ENCODE results near the gene LRRC28. TPM values are rescaled to one million over a fixed set of nuclear protein-coding genes. Genes with fewer than 3 reads are reported as not detected.
A peak's percentile ranks its signal among the peaks of the same experiment; 100 is the strongest.

LRRC28 gene
- total RNA-seq, 1 donor from 2014 or later = 24.6 TPM

GRCh38 chr15:99407716-99408115, 156.4 kb downstream of the LRRC28 start:
- no peak for DNase-seq (ENCODE audit: low spot score)
- ATAC-seq = no peak

GRCh38 chr15:99408236-99409096, 157.2 kb downstream of the LRRC28 start:
- ATAC-seq = peak; percentile 76
- no peak for DNase-seq (ENCODE audit: low spot score)
- intact Hi-C loops (cut with DNase I) = no loop called here

More at GRCh38 chr15:99407716-99408115, 156.4 kb downstream of the LRRC28 start:
- intact Hi-C loops (cut with DNase I) = no loop called here

- peak; percentile 78 for ATAC-seq
- no peak for DNase-seq (ENCODE audit: low spot score)
- intact Hi-C loops (cut with DNase I) = no loop called here
Observed at GRCh38 chr15:99409097-99409473, 157.8 kb downstream of the LRRC28 start.

GRCh38 chr15:99409560-99409959, 158.3 kb downstream of the LRRC28 start:
- DNase-seq (ENCODE audit: low spot score) (no peak), ATAC-seq (no peak)
- intact Hi-C loops (cut with DNase I) = no loop called here

GRCh38 chr15:99410477-99410876, 159.2 kb downstream of the LRRC28 start:
- ATAC-seq (no peak), DNase-seq (ENCODE audit: low spot score) (no peak)
- intact Hi-C loops (cut with DNase I) = no loop called here

GRCh38 chr15:99411234-99411633, 160.0 kb downstream of the LRRC28 start:
- DNase-seq (ENCODE audit: low spot score) (no peak), ATAC-seq (no peak)
- intact Hi-C loops (cut with DNase I) = no loop called here

GRCh38 chr15:99412082-99412481, 160.8 kb downstream of the LRRC28 start:
- intact Hi-C loops (cut with DNase I) = no loop called here
- ATAC-seq (no peak), DNase-seq (ENCODE audit: low spot score) (no peak)

GRCh38 chr15:99412626-99413025, 161.3 kb downstream of the LRRC28 start:
- intact Hi-C loops (cut with DNase I) = no loop called here

GRCh38 chr15:99413955-99414754, 162.9 kb downstream of the LRRC28 start:
- intact Hi-C loops (cut with DNase I) = no loop called here
- ATAC-seq = no peak
- peak; percentile 52 for DNase-seq (ENCODE audit: low spot score)

More at GRCh38 chr15:99412626-99413025, 161.3 kb downstream of the LRRC28 start:
- ATAC-seq (no peak), DNase-seq (ENCODE audit: low spot score) (no peak)

- DNase-seq (ENCODE audit: low spot score) (peak; percentile 50), ATAC-seq (peak; percentile 26)
- intact Hi-C loops (cut with DNase I) = no loop called here
Observed at GRCh38 chr15:99414755-99415731, 163.8 kb downstream of the LRRC28 start.

- intact Hi-C loops (cut with DNase I) = loop anchor here (1.0 kb wide), 1 partner anchor 61 kb away; no protein-coding TSS in a partner anchor
- DNase-seq (ENCODE audit: low spot score) = peak; percentile 54
- no peak for ATAC-seq
Observed at GRCh38 chr15:99416191-99417188, 165.2 kb downstream of the LRRC28 start.

GRCh38 chr15:99421172-99421656, 169.9 kb downstream of the LRRC28 start:
- ATAC-seq (no peak), DNase-seq (ENCODE audit: low spot score) (peak; percentile 17)
- intact Hi-C loops (cut with DNase I) = no loop called here

- no peak for ATAC-seq
- no peak for DNase-seq (ENCODE audit: low spot score)
- intact Hi-C loops (cut with DNase I) = no loop called here
Observed at GRCh38 chr15:99421758-99422157, 170.5 kb downstream of the LRRC28 start.

GRCh38 chr15:99423186-99424130, 172.2 kb downstream of the LRRC28 start:
- intact Hi-C loops (cut with DNase I) = no loop called here
- DNase-seq (ENCODE audit: low spot score) = peak; percentile 50
- ATAC-seq = no peak

- no peak for ATAC-seq
- intact Hi-C loops (cut with DNase I) = no loop called here
- DNase-seq (ENCODE audit: low spot score) = peak; percentile 47
Observed at GRCh38 chr15:99424131-99424571, 172.9 kb downstream of the LRRC28 start.

GRCh38 chr15:99424978-99425656, 173.8 kb downstream of the LRRC28 start:
- intact Hi-C loops (cut with DNase I) = no loop called here
- peak; percentile 50 for DNase-seq (ENCODE audit: low spot score)

More at GRCh38 chr15:99424978-99425656, 173.8 kb downstream of the LRRC28 start:
- ATAC-seq = peak; percentile 70

Data from sciatic nerve (tissue), 2 donors.